ENCODE measurements around the gene PIK3AP1. TPM values are rescaled to one million over a fixed set of nuclear protein-coding genes. Genes with fewer than 3 reads are reported as not detected.

The PIK3AP1 gene
- total RNA-seq, 2 donors from 2014 or later = 1.3 to 5.2 TPM

DNA sequence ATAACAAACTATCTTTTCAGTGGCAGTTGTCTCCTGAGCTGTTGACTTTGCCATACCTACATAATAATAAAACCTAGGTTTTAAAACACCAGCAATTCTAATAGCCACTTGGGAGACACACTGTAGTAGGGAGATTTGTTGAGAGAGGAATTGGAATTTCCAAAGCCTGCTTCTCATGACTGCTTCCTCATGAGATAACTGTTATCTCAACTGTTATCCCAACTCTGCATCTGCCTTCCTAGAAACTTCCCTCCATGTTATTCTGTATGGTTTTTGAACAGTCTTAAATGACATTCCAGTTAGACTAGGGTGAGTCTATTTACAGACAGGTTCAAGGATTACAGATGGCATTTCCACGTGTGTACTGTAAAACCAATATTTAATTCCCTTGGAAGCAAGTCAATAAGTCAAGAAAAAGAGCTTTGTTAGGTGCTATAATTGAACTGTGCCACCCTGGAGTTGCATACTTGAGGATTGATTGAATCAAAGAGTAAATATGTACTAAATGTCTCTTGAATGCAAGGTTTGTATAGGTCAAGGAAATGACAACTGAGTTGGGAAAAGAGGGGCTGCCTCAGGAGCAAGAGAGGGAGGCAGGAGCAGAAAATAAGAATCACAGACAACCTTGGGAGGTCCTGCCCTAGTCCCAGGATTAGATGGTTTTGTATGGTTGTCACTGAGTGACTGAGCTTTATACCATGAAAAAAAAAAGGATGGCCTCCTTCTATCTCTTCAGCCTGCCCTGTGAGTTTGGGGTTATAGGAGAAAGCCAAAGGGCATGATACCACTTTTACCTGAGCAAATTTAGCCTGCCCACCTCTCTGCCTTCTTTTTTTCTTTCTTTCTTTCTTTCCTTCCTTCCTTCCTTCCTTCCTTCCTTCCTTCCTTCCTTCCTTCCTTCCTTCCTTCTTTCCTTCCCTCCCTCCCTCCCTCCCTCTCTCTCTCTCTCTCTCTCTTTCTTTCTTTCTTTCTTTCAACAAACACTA, 123.6 kb downstream of the PIK3AP1 start:
- no peak overlapping the region for H3K4me3 ChIP-seq (ENCODE audit: low read length)

DNA sequence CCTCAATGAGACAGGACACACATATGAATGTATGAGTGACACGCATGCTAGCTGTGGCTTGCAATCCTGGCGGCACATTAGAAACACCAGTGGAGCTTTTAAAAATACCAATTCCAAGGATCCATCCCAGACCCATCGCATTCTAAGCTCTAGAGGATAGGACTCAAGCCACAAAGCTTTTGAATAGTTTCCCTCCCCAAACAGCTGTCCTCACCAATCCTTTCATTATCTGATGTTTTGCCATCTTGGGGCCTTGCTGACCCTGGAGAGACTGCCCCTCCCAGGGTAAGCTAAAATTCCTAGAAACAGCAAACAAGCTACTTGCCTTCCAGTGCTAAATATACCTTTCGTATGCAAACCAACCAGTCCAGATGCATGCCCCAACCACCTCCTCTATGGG, 124.6 kb downstream of the PIK3AP1 start:
- no peaks in the 10 kb centered on the region for H3K36me3 ChIP-seq (ENCODE audit: control insufficient read depth, insufficient read depth, low read length)
- no peak overlapping the region for H3K4me3 Mint-ChIP-seq
- H3K9me3 Mint-ChIP-seq = no peaks in the 10 kb centered on the region
- H3K4me3 ChIP-seq (ENCODE audit: low read length) = no peak overlapping the region
- no peak overlapping the region for H3K27ac ChIP-seq (ENCODE audit: low read depth, low read length)
- no peaks in the 10 kb centered on the region for H3K27me3 ChIP-seq (ENCODE audit: control insufficient read depth, insufficient read depth, low read length, poor library complexity, severe bottlenecking)
- DNase-seq = no peak
- H3K9me3 ChIP-seq (ENCODE audit: control insufficient read depth, low read length) = no peaks in the 10 kb centered on the region
- no peak overlapping the region for H3K9ac ChIP-seq (ENCODE audit: extremely low read depth, low read length, poor library complexity, severe bottlenecking)
- H3K36me3 Mint-ChIP-seq (ENCODE audit: low read depth) = no peaks in the 10 kb centered on the region
- 96 to 100% methylated on average over 2 to 4 of the region's 4 CpGs for WGBS, 2 experiments (ENCODE audit: insufficient coverage in 1 of 2, insufficient read length in 1 of 2)
- no peak overlapping the region for H3K27ac Mint-ChIP-seq
- TF ChIP-seq, protein P1, sequence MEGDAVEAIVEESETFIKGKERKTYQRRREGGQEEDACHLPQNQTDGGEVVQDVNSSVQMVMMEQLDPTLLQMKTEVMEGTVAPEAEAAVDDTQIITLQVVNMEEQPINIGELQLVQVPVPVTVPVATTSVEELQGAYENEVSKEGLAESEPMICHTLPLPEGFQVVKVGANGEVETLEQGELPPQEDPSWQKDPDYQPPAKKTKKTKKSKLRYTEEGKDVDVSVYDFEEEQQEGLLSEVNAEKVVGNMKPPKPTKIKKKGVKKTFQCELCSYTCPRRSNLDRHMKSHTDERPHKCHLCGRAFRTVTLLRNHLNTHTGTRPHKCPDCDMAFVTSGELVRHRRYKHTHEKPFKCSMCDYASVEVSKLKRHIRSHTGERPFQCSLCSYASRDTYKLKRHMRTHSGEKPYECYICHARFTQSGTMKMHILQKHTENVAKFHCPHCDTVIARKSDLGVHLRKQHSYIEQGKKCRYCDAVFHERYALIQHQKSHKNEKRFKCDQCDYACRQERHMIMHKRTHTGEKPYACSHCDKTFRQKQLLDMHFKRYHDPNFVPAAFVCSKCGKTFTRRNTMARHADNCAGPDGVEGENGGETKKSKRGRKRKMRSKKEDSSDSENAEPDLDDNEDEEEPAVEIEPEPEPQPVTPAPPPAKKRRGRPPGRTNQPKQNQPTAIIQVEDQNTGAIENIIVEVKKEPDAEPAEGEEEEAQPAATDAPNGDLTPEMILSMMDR (conservative IDR thresholded peaks at IDR 0.05) = no peak
- no peaks in the 10 kb centered on the region for H3K4me1 Mint-ChIP-seq
- no peaks in the 10 kb centered on the region for H3K27me3 Mint-ChIP-seq (ENCODE audit: insufficient read depth)
- H3K4me1 ChIP-seq (ENCODE audit: control insufficient read depth, insufficient read depth, low read length) = no peaks in the 10 kb centered on the region

More for the DNA sequence above, 123.6 kb downstream of the PIK3AP1 start:
- no peak for DNase-seq
- Mint-ChIP-seq H3K36me3 (ENCODE audit: low read depth) (no peaks in the 10 kb centered on the region), H3K27me3 (ENCODE audit: insufficient read depth) (no peaks in the 10 kb centered on the region), H3K4me3 (no peak overlapping the region), H3K9me3 (no peaks in the 10 kb centered on the region), H3K4me1 (no peaks in the 10 kb centered on the region), H3K27ac (no peak overlapping the region)
- no peaks in the 10 kb centered on the region for H3K27me3 ChIP-seq (ENCODE audit: control insufficient read depth, insufficient read depth, low read length, poor library complexity, severe bottlenecking)
- no peaks in the 10 kb centered on the region for H3K4me1 ChIP-seq (ENCODE audit: control insufficient read depth, insufficient read depth, low read length)
- WGBS, 2 experiments (ENCODE audit: insufficient coverage in 1 of 2, insufficient read length in 1 of 2) = 88 to 89% methylated on average over 1 of the region's 1 CpG
- H3K27ac ChIP-seq (ENCODE audit: low read depth, low read length) = no peak overlapping the region
- no peak overlapping the region for H3K9ac ChIP-seq (ENCODE audit: extremely low read depth, low read length, poor library complexity, severe bottlenecking)
- H3K36me3 ChIP-seq (ENCODE audit: control insufficient read depth, insufficient read depth, low read length) = no peaks in the 10 kb centered on the region
- H3K9me3 ChIP-seq (ENCODE audit: control insufficient read depth, low read length) = no peaks in the 10 kb centered on the region
- TF ChIP-seq, protein P1 (conservative IDR thresholded peaks at IDR 0.05) = no peak

DNA sequence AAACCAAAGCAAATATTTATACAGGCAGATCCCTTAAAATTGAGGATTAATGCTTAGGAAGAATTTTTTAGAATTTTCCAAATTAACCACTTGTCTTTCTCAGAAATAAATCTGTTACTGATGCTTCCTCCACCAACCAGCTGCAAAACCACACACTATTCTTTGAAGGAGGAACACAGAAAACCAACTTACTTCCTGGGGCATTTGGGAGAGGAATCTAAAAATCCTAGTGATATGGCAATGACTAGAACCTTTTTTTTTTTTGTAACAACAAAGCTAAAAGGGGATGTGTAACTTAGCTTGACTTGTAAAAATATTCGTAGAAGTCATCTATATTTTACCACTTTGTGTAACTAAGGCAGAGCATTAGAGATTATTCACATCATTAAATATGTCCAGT, 128.4 kb downstream of the PIK3AP1 start:
- H3K9me3 Mint-ChIP-seq = no peaks in the 10 kb centered on the region
- no peaks in the 10 kb centered on the region for H3K27me3 ChIP-seq (ENCODE audit: control insufficient read depth, insufficient read depth, low read length, poor library complexity, severe bottlenecking)
- 100% methylated on average over 1 of the region's 1 CpG; no CpG with 5 or more reads in 1 of the 2 experiments for WGBS, 2 experiments (ENCODE audit: insufficient coverage in 1 of 2, insufficient read length in 1 of 2)

More for the DNA sequence above, 128.4 kb downstream of the PIK3AP1 start:
- TF ChIP-seq, protein P1 (conservative IDR thresholded peaks at IDR 0.05) = no peak
- Mint-ChIP-seq H3K4me1 (no peaks in the 10 kb centered on the region), H3K36me3 (ENCODE audit: low read depth) (no peaks in the 10 kb centered on the region), H3K4me3 (no peak overlapping the region), H3K27me3 (ENCODE audit: insufficient read depth) (no peaks in the 10 kb centered on the region), H3K27ac (no peak overlapping the region)
- no peak for DNase-seq
- H3K27ac ChIP-seq (ENCODE audit: low read depth, low read length) = no peak overlapping the region
- no peaks in the 10 kb centered on the region for H3K9me3 ChIP-seq (ENCODE audit: control insufficient read depth, low read length)
- H3K36me3 ChIP-seq (ENCODE audit: control insufficient read depth, insufficient read depth, low read length) = no peaks in the 10 kb centered on the region
- H3K9ac ChIP-seq (ENCODE audit: extremely low read depth, low read length, poor library complexity, severe bottlenecking) = no peak overlapping the region
- H3K4me1 ChIP-seq (ENCODE audit: control insufficient read depth, insufficient read depth, low read length) = peaks cover 6% of the 10 kb centered on the region
- H3K4me3 ChIP-seq (ENCODE audit: low read length) = no peak overlapping the region

Data from endodermal cell (in vitro differentiated cells).